ENCODE results near the gene TMEM72. TPM values are rescaled to one million over a fixed set of nuclear protein-coding genes. Genes with fewer than 3 reads are reported as not detected.

Gene TMEM72
- total RNA-seq, 2 donors from 2014 or later = not detected

DNA sequence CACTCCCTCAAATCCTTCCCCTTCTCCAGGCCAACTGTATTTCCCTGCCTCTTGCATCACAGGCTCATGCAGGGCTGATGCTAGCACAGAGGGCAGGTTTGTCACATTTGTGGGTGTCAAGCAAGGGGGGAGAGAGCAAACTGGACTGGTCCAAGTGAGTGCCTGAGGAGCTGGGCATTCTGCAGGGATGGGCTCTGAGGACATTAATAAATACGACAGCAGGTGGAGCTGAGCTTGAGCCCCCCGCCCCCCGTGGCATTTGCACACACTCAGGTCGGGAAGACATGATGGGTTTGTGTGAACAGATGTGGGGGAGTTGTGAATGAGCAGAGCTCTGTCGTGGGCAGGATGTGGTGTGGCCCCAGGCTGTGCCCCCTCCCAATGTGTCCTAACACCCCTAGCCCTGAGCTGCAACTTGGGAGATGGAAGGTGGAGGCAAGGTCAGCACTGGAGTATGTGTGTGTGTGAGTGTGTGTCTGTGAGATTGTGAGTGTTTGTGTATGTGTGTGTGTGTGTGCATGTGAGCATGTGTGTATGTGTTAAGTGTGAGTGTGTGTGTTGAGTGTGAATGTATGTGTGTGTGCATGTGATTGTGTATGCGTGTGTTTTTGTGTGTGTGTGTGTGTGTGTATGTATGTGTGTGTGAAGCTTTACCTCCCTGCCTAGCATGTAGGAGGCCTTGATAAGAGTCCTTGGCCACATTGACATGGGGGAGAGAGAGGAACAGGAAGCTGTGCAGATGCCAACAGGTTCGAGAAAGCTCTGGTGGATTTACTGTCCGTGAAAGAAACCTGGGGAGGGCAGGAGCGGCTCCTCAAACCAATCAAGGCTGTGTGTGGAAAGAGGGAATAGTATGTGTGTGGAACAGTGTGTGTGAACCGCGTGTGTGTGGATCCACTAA is 57.6 kb downstream of the TMEM72 start:
- Mint-ChIP-seq H3K27ac (no peak overlapping the region), H3K4me3 (no peak overlapping the region), H3K4me1 (peaks cover 24% of the 10 kb centered on the region), H3K27me3 (no peaks in the 10 kb centered on the region), H3K36me3 (ENCODE audit: low read depth) (no peaks in the 10 kb centered on the region)
- DNase-seq (no peak), ATAC-seq (no peak)
- no peaks in the 10 kb centered on the region for H3K9me3 ChIP-seq (ENCODE audit: control insufficient read depth, low read length, poor library complexity, severe bottlenecking)

DNA sequence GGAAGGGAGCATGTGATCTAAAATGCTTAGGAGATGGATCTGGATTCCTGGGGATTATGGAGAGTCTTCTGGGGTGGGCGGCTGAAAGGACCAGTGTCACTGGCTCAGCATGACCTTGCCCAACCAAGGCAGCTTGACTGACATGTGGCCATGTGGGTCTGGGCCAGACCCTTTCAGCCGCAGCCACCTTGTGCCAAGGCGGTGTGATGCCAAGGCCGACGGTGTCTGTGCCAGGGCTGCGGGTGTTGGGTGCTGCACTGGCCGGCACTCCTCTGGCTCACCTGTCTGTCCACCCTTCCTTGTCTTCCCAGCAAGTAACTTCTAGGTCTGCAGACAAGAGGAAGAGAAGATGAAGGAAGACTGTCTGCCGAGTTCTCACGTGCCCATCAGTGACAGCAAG is 58.7 kb downstream of the TMEM72 start:
- Mint-ChIP-seq H3K36me3 (ENCODE audit: low read depth) (no peaks in the 10 kb centered on the region), H3K27ac (no peak overlapping the region), H3K4me3 (no peak overlapping the region), H3K27me3 (no peaks in the 10 kb centered on the region), H3K4me1 (peaks cover 26% of the 10 kb centered on the region)
- H3K9me3 ChIP-seq (ENCODE audit: control insufficient read depth, low read length, poor library complexity, severe bottlenecking) = no peaks in the 10 kb centered on the region
- DNase-seq = no peak
- ATAC-seq = no peak

DNA sequence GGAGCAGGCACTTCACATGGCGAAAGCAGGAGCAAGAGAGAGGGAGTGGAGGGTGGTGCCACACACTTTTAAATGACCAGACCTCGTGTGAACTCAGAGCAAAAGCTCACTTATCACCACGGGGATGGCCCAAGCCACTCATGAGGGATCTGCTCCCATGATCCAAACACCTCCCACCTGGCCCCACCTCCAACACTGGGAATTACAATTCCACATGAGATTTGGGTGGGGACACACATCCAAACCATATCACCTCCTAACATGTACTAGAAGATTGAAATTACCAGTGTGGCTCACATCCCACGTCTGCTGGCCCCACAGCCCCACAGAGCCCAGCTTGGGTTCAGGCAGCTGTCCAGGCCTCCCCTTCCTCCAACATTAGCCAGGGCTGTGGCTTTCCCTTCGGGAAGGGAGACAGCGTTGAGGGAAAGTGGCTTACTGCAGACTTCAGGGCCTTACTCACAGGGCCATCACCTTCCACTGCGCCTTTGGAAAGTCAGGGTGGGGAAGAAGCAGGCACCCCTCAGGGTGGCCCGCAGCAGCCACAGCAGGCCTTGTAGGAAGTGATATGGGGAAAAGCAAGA is 59.8 kb downstream of the TMEM72 start:
- H3K27ac Mint-ChIP-seq = no peak overlapping the region
- H3K4me1 Mint-ChIP-seq = peaks cover 26% of the 10 kb centered on the region
- H3K36me3 Mint-ChIP-seq (ENCODE audit: low read depth) = no peaks in the 10 kb centered on the region
- DNase-seq (no peak), ATAC-seq (no peak)
- no peaks in the 10 kb centered on the region for H3K27me3 Mint-ChIP-seq
- H3K4me3 Mint-ChIP-seq = no peak overlapping the region
- H3K9me3 ChIP-seq (ENCODE audit: control insufficient read depth, low read length, poor library complexity, severe bottlenecking) = no peaks in the 10 kb centered on the region

DNA sequence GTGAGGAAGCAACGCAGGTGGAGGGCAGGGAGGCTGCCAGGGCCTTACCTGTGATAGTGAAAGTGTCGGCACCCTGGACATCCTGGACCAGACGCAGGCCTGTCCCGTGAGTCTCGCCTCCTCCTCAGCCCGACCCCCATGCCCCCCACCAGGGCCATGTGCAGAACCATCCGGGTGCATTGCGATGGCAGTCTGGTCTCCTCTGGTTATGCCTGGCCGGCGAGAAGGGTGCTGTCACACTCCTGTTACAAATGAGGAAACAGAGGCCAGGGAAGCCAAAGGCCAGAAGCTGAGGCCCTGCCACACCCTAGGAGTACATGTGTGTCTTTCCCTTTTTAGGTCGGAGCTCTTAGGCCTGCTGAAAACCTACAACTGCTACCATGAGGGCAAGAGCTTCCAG is 60.3 kb downstream of the TMEM72 start:
- H3K4me1 Mint-ChIP-seq = peaks cover 25% of the 10 kb centered on the region
- no peaks in the 10 kb centered on the region for H3K27me3 Mint-ChIP-seq
- no peaks in the 10 kb centered on the region for H3K36me3 Mint-ChIP-seq (ENCODE audit: low read depth)
- H3K9me3 ChIP-seq (ENCODE audit: control insufficient read depth, low read length, poor library complexity, severe bottlenecking) = no peaks in the 10 kb centered on the region
- DNase-seq (no peak), ATAC-seq (no peak)
- no peak overlapping the region for H3K27ac Mint-ChIP-seq
- H3K4me3 Mint-ChIP-seq = no peak overlapping the region

DNA sequence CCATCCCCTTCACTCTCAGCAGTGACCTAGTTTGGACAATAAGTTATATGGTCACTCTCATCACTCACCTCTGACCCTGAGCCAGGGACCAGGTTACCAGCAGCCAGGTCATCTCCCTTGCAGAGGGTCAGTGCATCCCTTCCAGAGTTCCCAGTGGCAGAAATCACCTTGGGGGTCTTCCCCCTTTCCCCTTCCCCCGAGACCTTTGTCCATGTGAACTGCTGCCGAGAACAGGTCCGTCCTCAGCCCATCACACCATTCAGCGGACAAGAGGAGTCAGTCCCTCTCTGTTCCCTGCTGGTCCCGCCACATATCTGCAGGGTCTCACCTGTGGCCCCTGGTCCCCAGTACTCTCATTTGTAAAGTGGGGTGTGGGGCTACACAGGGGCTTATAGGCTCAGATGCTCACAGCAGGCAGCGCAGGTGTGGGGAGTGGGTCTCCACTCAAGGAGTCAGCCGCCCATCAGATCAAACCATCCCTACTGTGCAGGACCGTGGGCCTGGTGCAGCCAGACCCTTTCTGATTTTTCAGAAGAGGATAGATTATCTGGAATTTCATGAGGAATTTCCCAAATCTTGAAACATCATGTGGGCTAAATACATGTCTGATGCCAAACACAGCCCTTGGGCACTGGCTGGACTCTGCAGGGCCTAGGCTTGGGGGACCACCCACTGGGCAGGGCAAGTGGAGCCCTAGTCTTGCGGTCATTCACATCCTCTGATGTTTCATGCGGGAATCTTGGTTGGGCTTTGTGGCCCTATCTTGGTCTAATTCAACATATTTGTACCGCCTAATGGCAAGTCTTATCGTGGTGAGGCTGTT is 61.0 kb downstream of the TMEM72 start:
- no peaks in the 10 kb centered on the region for H3K9me3 ChIP-seq (ENCODE audit: control insufficient read depth, low read length, poor library complexity, severe bottlenecking)
- no peaks in the 10 kb centered on the region for H3K36me3 Mint-ChIP-seq (ENCODE audit: low read depth)
- no peak for DNase-seq
- H3K4me1 Mint-ChIP-seq = peaks cover 25% of the 10 kb centered on the region
- no peaks in the 10 kb centered on the region for H3K27me3 Mint-ChIP-seq
- no peak for ATAC-seq
- no peak overlapping the region for H3K4me3 Mint-ChIP-seq
- H3K27ac Mint-ChIP-seq = no peak overlapping the region

DNA sequence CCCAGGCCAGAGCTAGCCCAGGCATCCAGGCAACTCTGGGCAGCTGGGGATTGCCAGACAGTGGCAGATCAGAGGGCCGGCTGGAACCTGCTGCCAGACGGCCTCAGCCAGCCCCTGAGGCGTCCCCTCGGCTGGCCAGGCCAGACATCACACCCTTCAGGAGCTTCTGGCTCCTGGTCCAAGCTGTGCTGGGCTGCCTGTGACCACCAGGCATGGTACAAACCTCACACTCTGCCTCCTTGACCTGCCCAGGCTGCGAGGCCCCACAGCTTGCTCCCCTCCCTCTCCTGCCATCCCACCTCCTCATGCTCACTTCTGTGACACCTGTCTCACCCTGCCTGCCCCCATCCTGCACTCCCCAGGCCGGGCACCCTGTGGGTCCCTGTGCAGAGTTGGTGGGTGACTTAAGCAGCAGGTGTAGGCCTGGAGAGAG is 61.8 kb downstream of the TMEM72 start:
- no peaks in the 10 kb centered on the region for H3K9me3 ChIP-seq (ENCODE audit: control insufficient read depth, low read length, poor library complexity, severe bottlenecking)
- no peaks in the 10 kb centered on the region for H3K27me3 Mint-ChIP-seq
- no peak overlapping the region for H3K27ac Mint-ChIP-seq
- no peak overlapping the region for H3K4me3 Mint-ChIP-seq
- DNase-seq = no peak
- H3K36me3 Mint-ChIP-seq (ENCODE audit: low read depth) = no peaks in the 10 kb centered on the region
- H3K4me1 Mint-ChIP-seq = peaks cover 20% of the 10 kb centered on the region
- ATAC-seq = no peak

DNA sequence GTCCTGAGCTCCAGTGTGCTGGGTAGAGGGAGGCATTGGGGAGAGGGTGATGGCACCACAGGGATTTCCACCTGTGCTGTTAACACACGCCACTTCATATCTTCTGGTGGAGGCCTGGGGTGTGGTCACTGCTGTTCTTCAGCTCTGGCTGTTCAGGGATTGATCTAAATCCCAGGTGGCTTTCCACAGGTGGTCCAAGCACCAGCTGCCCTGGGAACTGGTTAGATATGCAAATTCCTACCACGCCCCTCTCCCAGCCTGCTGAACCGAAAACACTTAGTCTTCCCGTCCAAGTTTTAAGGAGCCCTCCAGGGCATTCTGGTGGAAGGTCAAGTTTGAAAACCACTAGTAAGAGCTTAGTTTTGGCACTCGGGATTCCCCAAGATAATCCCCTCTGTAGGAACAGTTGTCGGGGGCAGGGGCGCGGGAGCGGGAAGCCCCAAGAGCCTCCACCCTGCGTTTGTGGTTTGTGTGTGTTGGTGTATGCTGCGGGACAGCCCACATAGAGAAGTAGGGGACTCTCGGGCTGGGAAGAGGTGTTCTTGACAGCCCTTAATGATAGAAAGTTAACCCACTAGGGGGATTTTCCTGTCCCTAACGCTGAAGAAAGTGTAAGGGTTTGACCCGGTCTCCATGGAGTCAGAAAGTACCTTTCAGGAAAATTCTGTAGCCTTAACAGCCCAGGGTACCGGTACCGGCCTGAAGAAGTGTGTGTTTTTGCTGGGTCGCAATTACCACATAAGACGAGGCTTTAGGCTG is 62.4 kb downstream of the TMEM72 start:
- Mint-ChIP-seq H3K4me1 (peaks cover 16% of the 10 kb centered on the region), H3K36me3 (ENCODE audit: low read depth) (no peaks in the 10 kb centered on the region), H3K27me3 (no peaks in the 10 kb centered on the region), H3K4me3 (no peak overlapping the region), H3K27ac (no peak overlapping the region)
- no peak for DNase-seq
- no peaks in the 10 kb centered on the region for H3K9me3 ChIP-seq (ENCODE audit: control insufficient read depth, low read length, poor library complexity, severe bottlenecking)
- no peak for ATAC-seq

DNA sequence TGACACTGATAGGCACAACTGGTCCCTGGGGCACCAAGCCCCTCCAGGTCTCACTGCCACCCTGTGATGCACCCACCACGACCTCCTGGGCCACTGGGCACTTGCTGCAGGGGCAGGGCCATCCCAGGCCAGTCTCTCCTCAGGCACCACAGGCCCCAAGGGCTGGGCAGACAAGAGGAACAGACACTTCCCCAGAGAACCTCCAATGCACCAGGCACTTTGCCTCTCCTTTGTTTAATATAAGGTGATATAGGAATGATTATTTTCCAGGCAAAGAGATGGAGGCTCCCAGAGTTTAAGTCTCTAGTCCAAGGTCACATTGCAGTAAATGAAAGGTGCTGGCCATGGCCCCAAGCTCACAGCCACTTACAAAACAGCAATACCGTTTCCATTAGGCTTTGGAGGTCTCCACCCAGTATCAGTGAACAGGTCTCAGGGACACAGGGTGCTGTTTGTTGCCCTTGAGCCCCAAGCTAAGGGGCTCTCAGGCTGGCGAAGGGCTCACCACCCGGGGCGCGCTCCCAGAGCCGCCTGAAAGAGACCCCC is 63.0 kb downstream of the TMEM72 start:
- no peaks in the 10 kb centered on the region for H3K36me3 Mint-ChIP-seq (ENCODE audit: low read depth)
- H3K27me3 Mint-ChIP-seq = peaks cover 2% of the 10 kb centered on the region
- H3K4me3 Mint-ChIP-seq = peak overlapping the region; percentile 73
- DNase-seq (no peak), ATAC-seq (no peak)
- H3K9me3 ChIP-seq (ENCODE audit: control insufficient read depth, low read length, poor library complexity, severe bottlenecking) = no peaks in the 10 kb centered on the region
- peak overlapping the region; percentile 29 for H3K27ac Mint-ChIP-seq
- H3K4me1 Mint-ChIP-seq = peaks cover 10% of the 10 kb centered on the region

DNA sequence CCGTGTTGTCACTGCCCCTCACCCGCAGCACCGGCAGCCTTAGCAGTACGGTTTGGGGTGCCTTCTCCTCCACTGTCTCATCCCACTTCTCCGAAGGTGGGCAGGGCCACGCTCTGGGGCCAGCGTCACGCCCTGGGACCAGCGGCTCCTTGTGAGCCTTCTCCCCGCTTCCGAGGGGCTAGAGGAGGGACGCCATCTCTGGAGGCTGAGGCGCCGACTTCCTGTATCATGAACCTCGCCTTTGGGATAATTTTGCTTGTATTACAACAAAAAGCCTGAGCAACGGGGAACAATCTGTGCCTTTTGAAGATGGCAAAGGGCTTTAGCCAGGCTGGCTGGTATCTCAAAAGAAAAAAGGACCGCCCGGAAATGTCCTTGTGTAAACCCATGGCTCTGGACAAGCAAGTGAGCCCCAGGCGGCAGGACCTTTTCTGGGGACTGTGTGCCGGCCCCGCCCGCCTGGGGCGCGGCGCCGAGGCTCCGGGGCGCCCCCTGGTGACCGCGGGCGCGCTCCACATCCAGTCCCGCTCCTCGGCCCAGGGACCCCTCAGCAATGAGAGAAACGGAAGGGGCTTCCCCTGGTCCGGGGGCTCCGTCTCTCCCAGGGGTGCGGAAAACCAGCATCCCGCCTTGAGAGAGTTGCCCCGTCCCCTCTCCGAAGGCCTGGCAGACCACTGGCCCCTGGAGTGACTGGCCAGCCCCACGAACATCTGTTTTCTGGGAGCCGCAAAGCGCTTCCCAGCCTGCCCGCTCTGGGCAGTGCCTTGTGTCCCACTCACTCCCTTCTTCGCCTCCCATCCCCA is 63.7 kb downstream of the TMEM72 start:
- peak overlapping the region; percentile 73 for H3K4me3 Mint-ChIP-seq
- DNase-seq (peak; percentile 52 to 66 (median 57)), ATAC-seq (peak; percentile 95)
- H3K4me1 Mint-ChIP-seq = peaks cover 6% of the 10 kb centered on the region
- no peaks in the 10 kb centered on the region for H3K36me3 Mint-ChIP-seq (ENCODE audit: low read depth)
- no peaks in the 10 kb centered on the region for H3K9me3 ChIP-seq (ENCODE audit: control insufficient read depth, low read length, poor library complexity, severe bottlenecking)
- H3K27me3 Mint-ChIP-seq = peaks cover 4% of the 10 kb centered on the region
- peak overlapping the region; percentile 29 for H3K27ac Mint-ChIP-seq

DNA sequence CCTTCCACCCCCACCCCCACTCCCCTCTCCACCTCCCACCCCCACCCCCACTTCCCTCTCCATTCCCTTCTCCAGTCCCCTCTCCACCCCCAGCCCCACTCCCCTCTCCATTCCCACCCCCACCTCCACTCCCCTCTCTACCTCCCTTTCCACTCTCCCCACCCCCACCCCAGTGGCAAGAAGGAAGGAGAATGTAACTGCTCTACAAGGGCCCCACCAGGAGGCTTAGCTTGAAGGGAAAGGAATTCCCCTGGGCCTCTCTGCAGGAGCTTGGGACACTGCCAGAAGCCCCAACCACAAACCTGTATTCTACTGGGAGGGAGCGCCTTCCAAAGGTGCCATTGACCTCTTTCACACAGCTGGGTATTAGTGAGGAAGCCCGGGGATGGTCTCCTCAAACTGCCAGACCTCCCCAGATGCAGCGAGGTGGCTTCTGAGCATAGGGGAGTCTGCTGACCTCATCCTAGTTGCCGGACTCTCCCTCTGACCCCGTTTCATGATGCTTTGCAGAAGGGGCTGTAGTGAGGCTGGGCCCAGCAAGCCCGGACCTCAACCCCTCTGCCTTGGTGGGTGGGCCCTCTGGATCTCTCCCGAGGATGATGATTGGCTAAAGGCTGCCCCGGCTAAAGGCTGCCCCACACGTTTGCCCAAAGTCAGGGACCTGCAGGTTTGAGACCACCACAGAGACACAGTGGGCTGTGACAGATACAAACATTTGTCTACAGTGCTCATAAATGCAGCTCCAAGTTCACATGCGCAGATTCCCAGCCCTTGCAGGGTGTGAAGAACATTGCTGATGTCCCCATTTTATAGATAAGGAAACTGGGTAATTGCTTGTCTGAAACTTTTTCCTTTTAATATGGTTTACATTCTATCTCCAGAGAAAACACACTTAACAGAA is 64.5 kb downstream of the TMEM72 start:
- Mint-ChIP-seq H3K4me1 (peaks cover 6% of the 10 kb centered on the region), H3K36me3 (ENCODE audit: low read depth) (no peaks in the 10 kb centered on the region), H3K27me3 (peaks cover 10% of the 10 kb centered on the region), H3K4me3 (peak overlapping the region; percentile 63), H3K27ac (no peak overlapping the region)
- ATAC-seq (no peak), DNase-seq (no peak)
- H3K9me3 ChIP-seq (ENCODE audit: control insufficient read depth, low read length, poor library complexity, severe bottlenecking) = no peaks in the 10 kb centered on the region

DNA sequence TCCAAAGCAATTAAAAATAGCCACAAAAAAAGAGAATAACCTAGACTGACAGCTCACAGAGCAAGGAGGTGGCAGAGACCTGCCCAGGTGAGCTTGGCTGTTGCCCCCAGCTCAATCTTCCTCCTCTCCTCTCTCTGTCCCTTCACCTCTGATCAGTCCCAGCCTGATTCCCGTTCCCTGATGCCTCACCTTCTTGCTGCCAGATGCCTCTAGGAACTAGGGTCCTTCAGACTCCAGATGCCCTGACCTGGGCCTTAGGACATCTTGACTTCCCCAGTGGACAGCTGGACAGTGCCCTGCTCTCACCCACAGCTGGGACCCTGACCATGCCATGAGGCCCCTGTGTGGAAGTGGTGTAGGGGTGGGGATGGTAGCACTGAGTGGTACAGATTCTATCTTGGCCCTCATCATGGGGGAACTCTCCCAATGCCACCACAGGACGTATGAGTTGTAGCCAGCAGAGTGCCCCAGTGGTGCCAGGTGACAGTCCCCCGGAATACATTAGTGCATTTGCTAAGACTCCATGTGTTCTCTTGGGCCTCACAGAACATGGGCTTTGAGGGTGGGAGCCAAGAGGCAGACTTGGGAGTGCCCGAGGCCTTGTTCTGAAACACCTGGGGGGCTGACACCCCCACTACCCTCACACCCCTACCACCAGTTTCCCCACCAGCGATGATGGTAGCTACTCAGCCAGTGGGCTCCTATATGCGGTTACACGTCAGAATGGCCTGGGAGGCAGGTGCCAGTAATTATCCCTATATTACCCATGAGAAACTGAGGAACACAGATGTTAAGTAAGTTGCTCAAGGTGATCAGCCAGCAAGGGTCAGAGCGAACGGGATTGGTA is 65.4 kb downstream of the TMEM72 start:
- Mint-ChIP-seq H3K4me3 (no peak overlapping the region), H3K27ac (no peak overlapping the region), H3K36me3 (ENCODE audit: low read depth) (no peaks in the 10 kb centered on the region), H3K27me3 (peaks cover 14% of the 10 kb centered on the region), H3K4me1 (peaks cover 6% of the 10 kb centered on the region)
- no peaks in the 10 kb centered on the region for H3K9me3 ChIP-seq (ENCODE audit: control insufficient read depth, low read length, poor library complexity, severe bottlenecking)
- ATAC-seq = no peak
- no peak for DNase-seq

Data from T-helper 17 cell (primary cell).